HG02885 (cell line): Measurements from ENCODE around the gene CDK6.
A peak's percentile ranks its signal among the peaks of the same experiment; 100 is the strongest.
"Not testable (repeated sequence)": the region's sequence is repeated elsewhere in the genome, so short reads cannot be mapped to it uniquely, and the experiment has no call there.

Source experiments
- ATAC-seq: cut with Tn5 transposase; IDR thresholded peaks from one replicate; pipeline ENCODE4 v1.9.1; 2021; ENCODE audit warnings: mild to moderate bottlenecking; ENCODE audit not compliant: unreplicated experiment, poor library complexity

CDK6 gene

DNA sequence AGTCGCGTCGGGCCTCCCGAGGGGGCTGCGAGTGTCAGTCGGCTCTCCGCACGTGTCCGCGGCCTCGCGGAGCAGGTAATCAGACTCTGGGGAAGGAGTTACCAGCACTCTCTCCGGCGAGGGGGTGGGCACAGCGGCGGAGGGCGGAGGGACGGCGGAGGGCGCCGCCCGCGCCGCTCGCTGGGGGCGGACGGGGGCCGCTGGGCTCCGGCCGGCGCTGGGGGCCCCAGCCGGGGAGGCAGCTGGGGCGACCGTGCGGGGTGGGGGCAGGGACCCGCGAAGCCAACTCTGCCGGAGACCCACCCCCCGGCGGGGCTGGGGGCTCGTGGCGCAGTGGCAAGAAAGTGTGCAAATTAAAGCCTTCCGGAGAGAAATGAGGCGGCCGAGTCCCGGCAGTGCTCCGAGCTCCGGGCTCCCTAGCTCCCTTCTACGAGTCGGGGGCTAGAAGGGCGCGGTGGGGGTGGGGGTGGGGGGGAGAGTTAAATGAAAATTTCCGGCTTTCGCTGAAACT lies at the start of gene CDK6:
CDK6 (minus strand) TSS at position 85 of the 511 bp plus-strand sequence. CDS start 3,250 bp downstream, outside the sequence.
- peak; percentile 46 for ATAC-seq

DNA sequence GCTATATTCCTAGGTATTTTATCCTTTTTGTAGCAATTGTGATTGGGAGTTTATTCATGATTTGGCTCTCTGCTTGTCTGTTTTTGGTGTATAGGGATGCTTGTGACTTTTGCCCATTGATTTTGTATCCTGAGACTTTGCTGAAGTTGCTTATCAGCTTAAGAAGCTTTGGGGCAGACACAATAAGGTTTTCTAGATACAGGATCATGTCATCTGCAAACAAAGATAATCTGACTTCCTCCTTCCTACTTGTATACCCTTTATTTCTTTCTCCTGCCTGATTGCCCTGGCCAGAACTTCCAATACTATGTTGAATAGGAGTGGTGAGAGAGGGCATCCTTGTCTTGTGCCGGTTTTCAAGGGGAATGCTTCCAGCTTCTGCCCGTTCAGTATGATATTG lies 49.7 kb upstream of the CDK6 start:
- ATAC-seq = not testable (repeated sequence)

DNA sequence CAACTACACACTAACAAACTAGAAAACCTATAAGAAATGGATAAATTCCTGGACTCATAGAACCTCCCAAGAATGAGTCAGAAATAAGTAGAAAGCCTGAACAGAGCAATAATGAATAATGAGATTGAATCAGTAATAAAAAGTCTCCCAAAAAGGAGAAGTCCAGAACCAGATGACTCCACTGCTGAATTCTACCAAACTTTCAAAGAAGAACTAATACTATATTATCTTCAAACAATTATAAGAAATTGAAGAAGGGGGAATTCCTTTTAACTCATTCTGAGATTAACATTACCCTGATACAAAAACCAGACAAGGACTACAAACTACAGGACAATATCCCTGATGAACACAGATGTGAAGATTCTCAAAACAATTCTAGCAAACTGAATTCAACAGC lies 47.8 kb upstream of the CDK6 start:
- no peak for ATAC-seq

DNA sequence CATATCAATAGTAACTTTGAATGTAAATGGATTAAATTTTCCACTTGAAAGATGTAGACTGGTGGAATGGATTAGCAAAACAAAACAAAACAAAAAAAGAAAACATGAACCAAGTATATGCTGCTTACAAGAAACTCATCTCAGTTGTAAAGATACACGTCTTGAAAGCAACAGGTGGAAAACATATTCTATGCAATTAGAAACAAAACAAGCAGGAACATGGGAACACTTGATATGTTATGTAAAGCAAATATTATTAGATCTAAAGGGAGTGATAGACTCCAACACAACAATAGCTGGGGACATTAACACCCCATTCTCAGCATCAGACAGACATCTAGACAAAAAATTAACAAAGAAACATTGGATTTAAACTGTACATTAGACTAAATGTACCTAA lies 46.4 kb upstream of the CDK6 start:
- ATAC-seq = no peak

DNA sequence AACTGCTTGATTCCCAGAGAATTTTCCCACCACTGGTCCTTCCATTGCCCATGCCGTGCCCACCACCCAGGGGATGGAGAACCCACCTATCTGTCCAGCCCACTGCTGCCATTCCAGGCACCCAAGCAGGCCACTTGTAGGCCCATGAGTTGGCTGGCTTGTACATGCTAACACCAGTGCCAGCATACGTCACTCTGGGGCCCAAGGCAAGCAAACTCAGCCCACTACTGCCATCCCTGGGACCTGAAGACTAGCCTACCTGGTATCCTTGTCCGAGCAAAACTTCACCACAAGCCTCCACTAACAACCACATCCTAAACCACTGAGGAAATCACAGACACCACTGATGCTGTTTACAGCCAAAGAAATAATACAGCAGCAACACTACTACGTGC lies 44.7 kb upstream of the CDK6 start:
- no peak for ATAC-seq

DNA sequence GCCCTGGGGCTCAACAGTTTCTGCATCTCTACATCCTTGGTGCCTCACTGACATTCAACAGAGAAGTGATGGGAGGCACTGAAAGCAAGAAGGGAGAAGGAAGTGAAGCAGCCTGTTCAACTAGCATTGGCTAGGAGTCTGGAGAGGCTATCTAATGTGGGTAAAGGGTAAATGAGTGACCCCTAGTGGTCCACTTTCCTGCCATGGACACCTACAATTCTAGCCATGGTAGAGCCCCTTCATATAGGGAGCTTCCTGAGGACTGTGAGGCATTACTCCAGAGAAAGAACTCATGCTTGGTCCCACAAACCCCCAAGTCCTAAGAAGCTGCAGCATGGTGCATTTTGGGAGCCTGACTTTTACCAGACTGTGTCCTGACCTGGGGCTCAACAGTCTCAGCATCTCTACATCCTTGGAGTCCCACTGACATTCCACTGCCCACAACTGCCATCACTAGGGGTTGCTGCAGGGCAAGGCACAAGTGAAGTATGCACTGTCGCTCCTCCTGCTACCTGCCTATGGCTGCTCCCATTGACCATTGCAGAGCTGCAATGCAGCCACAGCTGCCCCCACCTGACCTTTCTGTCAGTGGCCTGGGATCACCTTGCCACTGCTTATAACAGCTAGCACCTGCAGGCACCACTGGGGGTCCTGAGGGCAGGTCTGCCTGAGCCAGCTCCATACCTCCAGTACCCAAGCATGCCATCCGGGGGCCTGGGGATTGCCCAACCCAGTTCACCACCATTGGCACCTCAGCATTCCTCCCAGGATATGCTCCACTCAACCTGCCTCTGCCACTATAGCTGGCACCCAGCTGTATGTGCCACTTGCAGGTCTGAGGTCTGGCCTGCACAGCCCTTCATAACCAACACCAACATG lies 44.1 kb upstream of the CDK6 start:
- ATAC-seq = no peak

DNA sequence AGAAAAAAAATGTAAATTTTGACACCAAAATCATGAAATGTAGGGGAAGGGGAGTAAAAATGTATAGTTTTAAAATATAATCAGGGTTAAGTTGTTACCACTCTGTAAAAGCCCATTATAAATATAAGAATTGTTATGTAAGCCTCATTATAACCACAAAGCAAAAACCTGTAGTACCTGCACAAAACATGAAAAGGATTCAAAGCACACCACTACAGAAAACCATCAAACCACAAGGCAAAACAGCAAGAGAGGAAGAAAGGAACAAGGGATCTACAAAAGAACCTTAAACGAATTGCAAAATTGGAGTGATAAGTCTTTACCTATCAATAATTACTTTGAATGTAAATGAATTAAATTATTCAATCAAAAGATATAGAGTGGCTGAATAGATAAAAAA lies 41.0 kb upstream of the CDK6 start:
- ATAC-seq = no peak

DNA sequence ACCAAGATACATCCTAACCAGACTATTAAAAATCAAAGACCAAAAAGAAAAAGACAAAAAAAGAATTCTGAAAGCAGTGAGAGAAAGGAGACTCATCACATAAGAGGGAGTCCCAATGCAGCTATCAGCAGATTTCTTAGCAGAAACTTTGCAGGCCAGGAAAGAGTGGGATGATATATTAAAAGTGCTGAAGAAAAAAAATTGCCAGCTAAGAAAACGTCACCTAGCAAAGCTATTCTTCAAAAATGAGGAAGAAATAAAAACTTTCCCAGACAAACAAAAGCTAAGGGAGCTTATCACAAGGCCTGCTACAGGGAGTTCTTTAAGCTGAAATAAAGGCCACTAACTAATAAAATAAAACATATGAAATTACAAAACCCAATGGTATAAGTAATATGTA lies 40.5 kb upstream of the CDK6 start:
- no peak for ATAC-seq

DNA sequence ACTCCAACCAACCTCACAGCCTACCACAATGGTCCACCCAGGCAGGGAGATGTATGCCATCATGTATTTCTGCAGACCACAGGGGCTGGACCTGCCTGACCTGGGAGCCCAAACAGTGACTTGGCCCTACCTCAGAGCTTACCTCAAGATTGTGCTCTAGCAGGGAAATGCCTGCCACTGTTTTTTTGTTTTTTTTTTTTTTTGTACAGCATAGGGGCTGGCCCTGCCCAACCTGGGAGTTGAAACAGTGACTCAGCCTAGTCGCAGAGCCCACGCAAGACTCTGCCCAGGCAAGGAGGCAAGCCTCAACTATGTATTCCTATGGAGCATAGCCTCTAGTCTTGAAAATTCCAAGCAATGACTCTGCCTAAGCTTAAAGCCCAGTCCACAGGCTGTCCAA lies 39.3 kb upstream of the CDK6 start:
- ATAC-seq = no peak

DNA sequence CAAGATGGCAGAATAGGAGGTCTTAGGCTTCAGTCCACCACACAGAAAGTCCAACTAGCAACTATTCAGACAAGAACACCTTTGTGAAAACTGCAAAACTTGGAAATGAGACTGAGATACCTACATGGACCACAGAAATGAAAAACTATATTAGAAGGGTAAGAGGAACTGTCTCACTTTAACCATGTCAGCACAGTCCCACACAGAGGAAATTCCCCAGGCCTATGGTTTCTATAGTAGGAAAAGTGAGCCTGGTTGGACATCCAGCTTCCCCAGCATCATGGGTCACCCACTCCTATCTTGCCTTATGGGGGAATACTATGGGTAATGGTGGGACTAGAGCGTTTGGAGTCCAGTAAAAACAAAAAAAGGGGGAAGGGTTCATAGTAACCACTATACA lies 38.8 kb upstream of the CDK6 start:
- no peak for ATAC-seq

DNA sequence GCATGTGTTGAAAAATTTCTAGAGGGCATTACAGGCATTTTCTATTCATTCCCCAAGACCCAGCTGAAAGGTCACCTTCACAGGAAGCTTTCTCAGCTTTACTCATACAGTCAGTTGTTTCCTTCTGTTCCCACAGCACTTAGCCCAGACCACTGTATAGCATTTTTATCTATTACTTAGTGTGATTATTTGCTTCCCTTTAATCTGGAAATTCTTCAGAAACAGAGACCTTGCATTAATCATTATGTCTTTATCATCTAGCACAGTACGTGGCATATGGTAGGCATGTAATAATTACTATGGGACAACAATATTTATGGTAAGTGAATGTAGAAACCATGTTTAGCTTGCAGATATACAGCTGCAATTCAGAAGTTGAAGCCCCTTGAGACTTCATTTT lies 38.2 kb upstream of the CDK6 start:
- ATAC-seq = no peak

DNA sequence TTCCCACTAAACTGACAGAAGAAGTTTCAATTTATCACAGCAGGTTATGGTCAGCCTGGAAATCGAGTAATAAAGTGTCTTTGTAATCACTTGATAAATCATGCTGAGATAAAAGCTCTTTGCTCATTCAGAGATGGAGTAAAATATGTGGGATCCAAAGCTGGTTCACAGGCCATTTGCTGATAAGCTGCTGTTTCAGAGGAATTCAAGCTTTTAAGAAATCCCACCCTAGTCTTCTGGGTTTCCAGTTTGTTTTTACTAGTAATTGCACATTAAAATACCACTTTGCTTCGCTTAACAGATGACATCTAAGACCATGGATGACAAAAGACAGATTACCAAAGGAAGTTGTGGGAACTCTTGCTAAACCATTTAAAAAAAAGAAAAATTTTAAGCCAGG lies 37.4 kb upstream of the CDK6 start:
- no peak for ATAC-seq

DNA sequence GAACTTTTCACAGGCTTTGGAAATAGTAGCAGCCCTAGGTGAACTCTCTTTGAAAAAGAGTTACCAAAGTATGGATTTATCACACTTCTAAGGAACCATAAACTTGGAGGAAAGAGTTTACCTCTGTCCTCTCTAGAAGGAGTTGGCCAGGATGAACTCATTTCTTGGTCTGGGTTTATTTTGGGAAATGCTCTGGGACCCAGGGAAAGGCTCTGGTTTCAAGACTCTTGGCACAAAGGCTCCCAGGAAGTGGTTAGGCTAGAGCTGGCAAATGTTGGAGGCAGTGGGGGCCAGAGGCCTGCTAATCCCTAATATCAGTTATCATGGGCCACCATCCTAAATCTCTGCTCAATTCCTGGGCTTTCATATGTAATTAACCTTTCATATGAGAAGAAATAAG lies 36.3 kb upstream of the CDK6 start:
- ATAC-seq = no peak

DNA sequence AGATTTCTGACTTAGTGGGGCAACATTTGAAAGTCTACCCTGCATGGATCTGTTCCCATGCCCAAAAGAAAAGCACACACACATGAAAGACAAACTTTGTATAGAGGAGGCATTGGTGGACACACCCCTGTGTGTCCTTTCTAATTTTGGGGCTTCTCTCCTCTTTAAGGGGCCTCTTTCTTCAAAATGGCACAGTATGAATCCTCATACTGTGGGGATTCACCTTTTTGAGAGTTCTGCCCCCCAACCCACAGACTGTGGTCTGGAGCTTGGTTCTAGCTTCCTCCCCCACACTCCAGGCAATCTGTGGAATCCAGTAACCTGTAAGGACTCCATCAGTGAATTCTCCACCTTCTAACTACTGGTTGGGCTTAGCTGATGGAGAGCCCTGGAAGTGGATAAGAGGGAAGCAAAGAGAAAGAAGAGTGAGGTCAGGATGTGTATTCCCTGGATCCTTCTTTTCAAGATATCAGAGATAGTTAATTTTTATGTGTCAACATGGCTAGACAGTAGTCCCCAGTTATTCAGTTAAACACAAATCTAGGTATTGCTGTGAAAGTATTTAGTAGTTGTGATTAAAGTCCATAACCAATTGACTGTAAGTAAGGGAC lies 32.4 kb upstream of the CDK6 start:
- no peak for ATAC-seq

DNA sequence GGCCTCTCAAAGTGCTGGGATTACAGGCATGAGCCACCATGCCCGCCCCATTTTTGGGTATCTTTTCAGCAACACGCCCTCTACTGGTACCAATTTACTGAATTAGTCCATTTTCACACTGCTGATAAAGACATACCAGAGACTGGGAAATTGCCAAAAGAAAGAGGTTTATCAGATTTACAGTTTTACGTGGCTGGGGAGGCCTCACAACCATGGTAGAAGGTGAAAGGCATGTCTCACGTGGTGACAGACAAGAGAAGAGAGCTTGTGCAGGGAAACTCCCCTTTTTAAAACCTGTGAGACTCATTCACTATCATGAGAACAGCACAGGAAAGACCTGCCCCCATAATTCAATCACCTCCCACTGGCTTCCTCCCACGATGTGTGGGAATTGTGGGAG lies 27.8 kb upstream of the CDK6 start:
- not testable (repeated sequence) for ATAC-seq

DNA sequence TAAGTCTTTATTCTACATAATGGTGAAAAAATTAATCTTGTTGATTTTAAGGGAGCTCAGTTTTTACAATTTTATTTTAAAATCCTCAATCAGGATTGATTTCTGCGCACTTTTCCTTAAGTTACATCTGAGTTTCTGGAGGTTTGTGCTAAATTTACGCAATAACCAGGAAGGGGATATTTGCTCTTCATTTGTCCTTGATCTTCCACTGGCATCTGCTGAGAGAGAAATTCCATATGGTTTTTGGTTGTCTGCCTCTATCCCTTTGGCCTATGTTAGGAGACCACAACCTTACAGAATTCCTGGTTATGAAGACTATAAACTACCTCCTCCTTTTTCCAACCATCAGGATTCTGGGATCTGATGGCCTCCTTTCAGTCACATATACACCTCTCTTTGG lies 20.1 kb upstream of the CDK6 start:
- ATAC-seq = no peak

DNA sequence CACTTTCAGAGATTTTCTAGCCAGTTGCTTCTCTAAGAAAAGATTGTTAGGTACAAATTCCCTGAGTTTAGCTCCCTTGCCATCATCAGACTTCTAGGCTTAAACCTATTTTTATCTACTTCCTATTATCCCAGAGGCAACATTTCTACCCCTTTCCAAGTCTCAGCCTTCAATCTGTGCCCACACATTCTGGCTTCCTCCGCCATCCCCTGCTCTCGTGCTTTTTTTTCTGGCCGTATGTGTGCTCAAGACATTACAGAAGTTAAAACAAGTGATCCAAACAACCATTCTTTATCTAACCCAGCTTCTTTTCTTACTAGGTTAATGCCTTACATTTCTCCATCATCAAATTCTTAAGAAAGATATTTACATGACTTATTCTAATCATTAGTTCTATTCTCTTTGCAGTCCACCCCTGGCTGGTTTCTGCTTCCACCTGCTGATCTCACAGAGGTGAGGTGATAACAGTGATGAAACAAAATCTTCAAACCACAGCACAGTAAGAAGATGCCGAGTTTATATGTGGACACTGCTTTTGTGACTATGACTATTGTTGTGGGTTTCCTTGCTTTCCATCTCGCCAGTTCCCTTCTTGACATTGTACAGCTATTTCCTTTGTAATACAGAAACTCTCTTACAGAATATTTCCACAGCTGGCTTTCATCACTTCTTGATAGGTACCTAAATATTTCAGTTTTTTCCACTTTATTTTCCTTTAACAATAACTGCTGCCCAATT lies 18.3 kb upstream of the CDK6 start:
- peak; percentile 92 for ATAC-seq

DNA sequence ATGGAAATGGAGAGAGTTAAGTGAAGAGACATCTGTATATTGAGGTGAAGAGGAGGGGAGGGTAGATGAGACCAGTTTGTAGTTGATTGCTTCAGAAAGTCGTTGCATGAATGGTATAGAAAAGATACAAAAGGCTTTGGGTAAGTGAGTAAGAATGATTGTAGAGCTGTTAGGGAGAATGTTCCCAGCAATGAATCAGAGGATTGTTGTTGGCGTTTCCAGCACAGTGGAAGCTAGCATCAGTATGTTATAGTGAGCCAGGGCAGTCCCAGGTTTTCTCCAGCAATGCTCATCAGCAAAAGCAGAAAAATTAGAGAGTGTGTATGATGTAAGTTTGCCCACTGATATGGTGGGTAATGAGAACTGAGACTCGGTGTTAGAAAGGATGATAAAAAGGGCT lies 15.4 kb upstream of the CDK6 start:
- ATAC-seq = no peak

DNA sequence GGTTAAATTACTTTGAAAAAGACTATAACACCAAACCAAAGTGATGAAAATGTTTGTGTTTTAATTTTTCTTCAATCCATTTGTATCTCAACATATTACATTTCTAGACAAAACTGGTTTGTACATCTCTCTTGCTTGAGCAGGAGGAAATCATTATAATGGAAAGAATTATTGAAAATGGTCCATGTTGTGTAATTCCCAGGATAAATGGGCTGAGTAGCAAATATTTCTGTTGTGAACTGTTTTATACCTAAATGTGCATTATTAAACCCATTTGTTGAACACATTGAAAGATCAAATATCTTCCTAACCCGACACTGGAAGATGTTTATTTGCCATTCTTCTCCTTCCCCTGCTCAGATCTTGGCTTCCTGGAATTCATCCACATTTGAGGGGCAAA lies 14.1 kb upstream of the CDK6 start:
- ATAC-seq = no peak

DNA sequence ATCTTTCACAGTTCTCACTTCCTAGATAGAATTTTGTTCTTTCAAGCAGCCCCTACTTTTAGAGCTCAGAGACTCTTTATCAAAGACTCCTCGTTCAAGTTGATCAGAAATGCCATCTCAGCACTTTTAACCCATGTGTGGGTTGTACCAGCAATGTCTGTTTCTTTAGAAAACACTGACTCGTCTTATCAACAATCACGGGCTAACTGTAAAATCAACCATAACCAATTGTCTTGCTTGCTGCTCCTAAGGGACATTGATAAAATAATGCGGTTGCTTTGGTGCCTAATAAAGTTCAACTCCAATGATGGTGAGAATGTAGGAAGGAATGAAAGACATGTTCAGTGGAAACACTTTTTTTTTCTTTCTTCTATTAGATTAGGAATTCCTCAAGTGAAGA lies 12.9 kb upstream of the CDK6 start:
- no peak for ATAC-seq

DNA sequence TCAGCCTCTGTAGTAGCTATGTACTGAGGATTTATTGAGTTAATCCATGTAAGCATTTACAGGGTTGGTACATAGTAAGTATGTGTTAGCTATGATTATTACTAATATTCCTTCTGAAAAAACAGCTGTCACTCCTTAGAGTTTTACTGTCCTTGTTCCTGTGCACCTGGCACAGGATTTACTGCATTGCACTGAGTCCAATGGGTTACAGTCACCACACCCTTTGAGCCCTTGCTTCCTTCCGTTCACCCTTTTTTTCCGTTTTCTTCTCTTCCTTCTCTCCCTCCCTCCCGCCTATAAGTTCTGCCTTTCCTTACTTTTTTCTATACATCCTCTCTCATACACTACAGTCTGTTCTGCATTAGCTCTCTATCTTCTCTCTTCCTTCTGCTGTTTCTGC lies 12.5 kb upstream of the CDK6 start:
- ATAC-seq = no peak
